ENCODE data around the gene RAB23. TPM values are rescaled to one million over a fixed set of nuclear protein-coding genes. Genes with fewer than 3 reads are reported as not detected.
"Not testable (repeated sequence)": the region's sequence is repeated elsewhere in the genome, so short reads cannot be mapped to it uniquely, and the experiment has no call there.

RAB23 gene
- total RNA-seq, 1 donor = 82.2 TPM

DNA sequence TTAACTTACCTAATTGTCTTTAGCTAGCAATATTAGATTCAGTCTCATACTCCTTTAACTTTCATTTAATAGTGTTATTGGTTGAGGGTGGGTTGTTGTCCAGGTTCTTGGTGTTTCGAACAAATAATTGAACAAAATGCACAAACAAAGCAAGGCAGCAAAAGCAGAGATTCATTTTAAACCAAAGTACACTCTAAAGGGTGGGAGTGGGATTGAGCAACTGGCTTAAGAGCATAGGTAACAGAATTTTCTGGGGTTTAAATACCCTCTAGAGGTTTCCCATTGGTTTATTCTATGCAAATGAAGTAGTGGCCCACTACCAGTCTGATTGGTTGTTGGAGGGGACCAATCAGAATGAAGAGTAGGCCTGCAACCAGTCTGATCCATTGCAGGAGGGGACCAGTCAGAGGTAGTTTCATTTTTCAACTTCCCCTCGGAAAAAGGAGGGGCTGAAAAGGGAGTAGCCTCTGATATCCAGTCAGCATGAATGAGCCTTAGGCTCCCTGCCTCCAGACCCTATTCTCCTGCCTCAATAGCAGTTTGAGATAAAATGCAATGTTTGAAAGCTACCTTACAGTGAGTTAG is 26.3 kb upstream of the RAB23 start:
- Histone ChIP-seq H3K4me2 (ENCODE audit: insufficient read depth, low read length) (no peak overlapping the region), H3K79me2 (ENCODE audit: insufficient read depth, low read length) (no peaks in the 10 kb centered on the region), H3K27ac (ENCODE audit: low read depth, low read length) (no peak overlapping the region), H4K20me1 (ENCODE audit: insufficient read depth, low read length) (no peaks in the 10 kb centered on the region), H2AFZ (ENCODE audit: low read length) (no peak overlapping the region), H3K4me1 (ENCODE audit: insufficient read depth, low read length) (peaks cover 17% of the 10 kb centered on the region), H3K4me3 (ENCODE audit: insufficient read depth, low read length) (no peak overlapping the region), H3K36me3 (ENCODE audit: insufficient read depth, low read length) (no peaks in the 10 kb centered on the region), H3K27me3 (ENCODE audit: insufficient read depth, low read length) (no peaks in the 10 kb centered on the region), H3K9me3 (ENCODE audit: low read depth, low read length) (no peaks in the 10 kb centered on the region)
- TF ChIP-seq, protein P1, sequence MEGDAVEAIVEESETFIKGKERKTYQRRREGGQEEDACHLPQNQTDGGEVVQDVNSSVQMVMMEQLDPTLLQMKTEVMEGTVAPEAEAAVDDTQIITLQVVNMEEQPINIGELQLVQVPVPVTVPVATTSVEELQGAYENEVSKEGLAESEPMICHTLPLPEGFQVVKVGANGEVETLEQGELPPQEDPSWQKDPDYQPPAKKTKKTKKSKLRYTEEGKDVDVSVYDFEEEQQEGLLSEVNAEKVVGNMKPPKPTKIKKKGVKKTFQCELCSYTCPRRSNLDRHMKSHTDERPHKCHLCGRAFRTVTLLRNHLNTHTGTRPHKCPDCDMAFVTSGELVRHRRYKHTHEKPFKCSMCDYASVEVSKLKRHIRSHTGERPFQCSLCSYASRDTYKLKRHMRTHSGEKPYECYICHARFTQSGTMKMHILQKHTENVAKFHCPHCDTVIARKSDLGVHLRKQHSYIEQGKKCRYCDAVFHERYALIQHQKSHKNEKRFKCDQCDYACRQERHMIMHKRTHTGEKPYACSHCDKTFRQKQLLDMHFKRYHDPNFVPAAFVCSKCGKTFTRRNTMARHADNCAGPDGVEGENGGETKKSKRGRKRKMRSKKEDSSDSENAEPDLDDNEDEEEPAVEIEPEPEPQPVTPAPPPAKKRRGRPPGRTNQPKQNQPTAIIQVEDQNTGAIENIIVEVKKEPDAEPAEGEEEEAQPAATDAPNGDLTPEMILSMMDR (IDR thresholded peaks at IDR 0.05; ENCODE audit: extremely low read depth, low read depth, low read length) = no peak
- no peak for DNase-seq (ENCODE audit: insufficient read length, low spot score, missing footprints)

DNA sequence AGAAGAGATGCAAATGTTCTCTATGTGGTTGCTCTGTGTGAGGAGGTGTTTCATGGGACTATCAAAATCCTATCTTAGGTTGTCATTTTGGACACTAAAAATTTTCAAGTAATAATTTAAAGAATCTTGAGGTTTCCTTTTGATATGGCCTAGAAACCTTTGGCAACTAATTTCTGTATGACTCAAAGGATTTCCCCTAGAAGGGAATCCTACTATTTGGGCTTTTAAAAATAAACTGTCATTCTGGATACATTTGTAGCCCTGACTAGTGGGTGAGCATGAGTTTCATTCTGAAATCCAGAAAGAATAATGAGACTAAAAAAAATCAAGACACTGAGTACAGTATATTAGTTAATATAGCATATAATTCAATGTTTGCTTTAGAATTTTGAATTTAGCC is 25.5 kb upstream of the RAB23 start:
- no peaks in the 10 kb centered on the region for H4K20me1 ChIP-seq (ENCODE audit: insufficient read depth, low read length)
- peak overlapping the region; percentile 27 for H3K27ac ChIP-seq (ENCODE audit: low read depth, low read length)
- no peak overlapping the region for H3K4me2 ChIP-seq (ENCODE audit: insufficient read depth, low read length)
- no peak overlapping the region for H2AFZ ChIP-seq (ENCODE audit: low read length)
- TF ChIP-seq, protein P1 (IDR thresholded peaks at IDR 0.05; ENCODE audit: extremely low read depth, low read depth, low read length) = no peak
- no peaks in the 10 kb centered on the region for H3K79me2 ChIP-seq (ENCODE audit: insufficient read depth, low read length)
- H3K9me3 ChIP-seq (ENCODE audit: low read depth, low read length) = no peaks in the 10 kb centered on the region
- H3K36me3 ChIP-seq (ENCODE audit: insufficient read depth, low read length) = no peaks in the 10 kb centered on the region
- H3K4me3 ChIP-seq (ENCODE audit: insufficient read depth, low read length) = no peak overlapping the region
- H3K4me1 ChIP-seq (ENCODE audit: insufficient read depth, low read length) = peaks cover 17% of the 10 kb centered on the region
- no peaks in the 10 kb centered on the region for H3K27me3 ChIP-seq (ENCODE audit: insufficient read depth, low read length)
- DNase-seq (ENCODE audit: insufficient read length, low spot score, missing footprints) = peak; percentile 37

DNA sequence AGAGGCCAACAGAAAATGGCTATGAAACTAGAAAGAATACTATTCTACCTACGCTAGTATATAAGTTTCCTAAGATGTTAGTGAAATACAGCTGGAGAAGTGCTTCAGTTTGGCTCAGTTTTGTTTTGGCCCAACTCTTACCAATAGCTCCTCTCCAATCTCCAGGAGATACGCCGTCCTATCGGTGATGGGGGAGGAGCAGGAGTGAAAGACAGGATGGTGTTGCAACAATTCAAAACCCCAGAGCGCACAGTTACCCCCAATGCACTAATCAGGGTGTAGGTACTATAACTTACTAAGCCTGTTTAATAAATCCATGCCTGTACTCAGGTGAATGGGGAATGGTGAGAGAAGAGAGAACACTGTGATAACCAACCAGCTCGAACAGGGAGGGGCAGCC is 24.2 kb upstream of the RAB23 start:
- Histone ChIP-seq H3K4me2 (ENCODE audit: insufficient read depth, low read length) (no peak overlapping the region), H3K27ac (ENCODE audit: low read depth, low read length) (no peak overlapping the region)

DNA sequence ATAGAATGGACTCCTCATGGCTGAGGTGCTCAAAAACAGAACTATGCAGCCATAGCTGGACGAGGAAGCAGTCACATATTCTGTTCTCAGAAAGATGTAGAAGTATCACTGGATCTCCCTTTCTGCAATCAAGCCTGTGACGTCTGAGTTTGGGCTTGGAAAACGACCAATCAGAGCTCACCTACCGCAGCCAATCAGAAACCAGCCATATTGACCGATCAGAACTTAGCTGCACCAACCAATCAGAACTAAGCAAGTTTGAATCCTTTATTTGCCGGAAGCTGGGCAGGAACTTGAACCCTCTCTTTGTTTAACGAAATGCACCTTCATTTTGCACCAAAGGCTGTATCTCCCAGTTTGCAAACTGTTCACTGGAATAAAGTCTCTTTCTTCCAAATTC is 21.8 kb upstream of the RAB23 start:
- no peak for DNase-seq (ENCODE audit: insufficient read length, low spot score, missing footprints)
- H3K79me2 ChIP-seq (ENCODE audit: insufficient read depth, low read length) = no peaks in the 10 kb centered on the region
- no peak overlapping the region for H3K4me2 ChIP-seq (ENCODE audit: insufficient read depth, low read length)
- H3K27ac ChIP-seq (ENCODE audit: low read depth, low read length) = peak overlapping the region; percentile 78
- H3K9me3 ChIP-seq (ENCODE audit: low read depth, low read length) = no peaks in the 10 kb centered on the region
- H4K20me1 ChIP-seq (ENCODE audit: insufficient read depth, low read length) = no peaks in the 10 kb centered on the region
- no peak overlapping the region for H2AFZ ChIP-seq (ENCODE audit: low read length)
- no peak overlapping the region for H3K4me3 ChIP-seq (ENCODE audit: insufficient read depth, low read length)
- H3K27me3 ChIP-seq (ENCODE audit: insufficient read depth, low read length) = no peaks in the 10 kb centered on the region
- TF ChIP-seq, protein P1 (IDR thresholded peaks at IDR 0.05; ENCODE audit: extremely low read depth, low read depth, low read length) = no peak
- H3K4me1 ChIP-seq (ENCODE audit: insufficient read depth, low read length) = peaks cover 16% of the 10 kb centered on the region
- H3K36me3 ChIP-seq (ENCODE audit: insufficient read depth, low read length) = no peaks in the 10 kb centered on the region

More for the DNA sequence above, 24.2 kb upstream of the RAB23 start:
- Histone ChIP-seq H4K20me1 (ENCODE audit: insufficient read depth, low read length) (no peaks in the 10 kb centered on the region), H3K4me3 (ENCODE audit: insufficient read depth, low read length) (no peak overlapping the region), H2AFZ (ENCODE audit: low read length) (no peak overlapping the region), H3K27me3 (ENCODE audit: insufficient read depth, low read length) (no peaks in the 10 kb centered on the region), H3K79me2 (ENCODE audit: insufficient read depth, low read length) (no peaks in the 10 kb centered on the region), H3K4me1 (ENCODE audit: insufficient read depth, low read length) (peaks cover 16% of the 10 kb centered on the region), H3K36me3 (ENCODE audit: insufficient read depth, low read length) (no peaks in the 10 kb centered on the region), H3K9me3 (ENCODE audit: low read depth, low read length) (no peaks in the 10 kb centered on the region)
- TF ChIP-seq, protein P1 (IDR thresholded peaks at IDR 0.05; ENCODE audit: extremely low read depth, low read depth, low read length) = no peak
- no peak for DNase-seq (ENCODE audit: insufficient read length, low spot score, missing footprints)

DNA sequence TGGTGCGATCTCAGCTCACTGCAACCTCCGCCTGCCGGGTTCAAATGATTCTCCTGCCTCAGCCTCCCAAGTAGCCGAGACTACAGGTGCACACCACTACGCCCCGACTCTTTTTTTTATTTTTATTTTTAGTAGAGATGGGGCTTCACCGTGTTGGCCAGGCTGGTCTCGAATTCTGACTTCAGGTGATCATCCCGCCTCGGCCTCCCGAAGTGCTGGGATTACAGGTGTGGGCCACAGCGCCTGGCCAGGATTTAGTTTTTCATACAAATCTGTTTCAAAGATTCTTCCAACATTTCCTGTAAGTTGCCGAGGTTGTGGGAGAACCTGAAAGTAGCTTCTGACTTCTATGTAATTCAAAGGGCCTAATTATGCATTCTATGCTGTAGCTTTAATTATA is 21.4 kb upstream of the RAB23 start:
- H3K9me3 ChIP-seq (ENCODE audit: low read depth, low read length); H3K27me3 ChIP-seq (ENCODE audit: insufficient read depth, low read length); H3K79me2 ChIP-seq (ENCODE audit: insufficient read depth, low read length); H2AFZ ChIP-seq (ENCODE audit: low read length); H3K36me3 ChIP-seq (ENCODE audit: insufficient read depth, low read length); H4K20me1 ChIP-seq (ENCODE audit: insufficient read depth, low read length); H3K4me3 ChIP-seq (ENCODE audit: insufficient read depth, low read length); DNase-seq (ENCODE audit: insufficient read length, low spot score, missing footprints); H3K4me2 ChIP-seq (ENCODE audit: insufficient read depth, low read length): not testable (repeated sequence)
- H3K4me1 ChIP-seq (ENCODE audit: insufficient read depth, low read length) = peaks cover 16% of the 10 kb centered on the region
- peak overlapping the region; percentile 78 for H3K27ac ChIP-seq (ENCODE audit: low read depth, low read length)

Measured in osteoblast (primary cell).